Liver (tissue), 3 donors: Measurements from ENCODE around the gene ULK2.

Experiments used
- ATF3 ChIP-seq: IDR thresholded peaks from 2 replicates; pipeline ENCODE4 v1.6.1; 2016; ENCODE audit warnings: antibody characterized with exemption
- CTCF ChIP-seq: fragments of 150-350 bp; IDR thresholded peaks from 2 replicates; pipeline ENCODE4 v1.5.1; 2017; ENCODE audit warnings: improper control_type of control experiment, low read depth, low read length; ENCODE audit not compliant: missing input control
- FOXA1 ChIP-seq: IDR thresholded peaks from 2 replicates; pipeline ENCODE4 v1.6.1; 2016; ENCODE audit warnings: antibody characterized with exemption
- FOXA2 ChIP-seq: IDR thresholded peaks from 2 replicates; pipeline ENCODE4 v1.6.1; 2016; ENCODE audit warnings: antibody characterized with exemption
- HNF4A ChIP-seq, 2 donors: conservative IDR thresholded peaks; 2 replicates each; pipeline ENCODE4 v1.6.1; 2016; ENCODE audit warnings: antibody characterized with exemption in 2 of 2, mild to moderate bottlenecking in 2 of 2
- JUND ChIP-seq, 2 donors: IDR thresholded peaks; 2 replicates each; pipeline ENCODE4 v1.6.1; 2016; ENCODE audit warnings: antibody characterized with exemption in 2 of 2
- MAX ChIP-seq: IDR thresholded peaks from 2 replicates; pipeline ENCODE4 v1.6.1; 2016; ENCODE audit warnings: antibody characterized with exemption
- RAD21 ChIP-seq, 2 donors: IDR thresholded peaks; 2 replicates each; pipeline ENCODE4 v1.6.1; 2016; ENCODE audit warnings: antibody characterized with exemption in 2 of 2, mild to moderate bottlenecking in 2 of 2
- REST ChIP-seq: IDR thresholded peaks from 2 replicates; pipeline ENCODE4 v1.6.1; 2016; ENCODE audit warnings: antibody characterized with exemption, mild to moderate bottlenecking
- RXRA ChIP-seq, 2 donors: IDR thresholded peaks; 2 replicates each; pipeline ENCODE4 v1.6.1; 2017 to 2018; ENCODE audit warnings: antibody characterized with exemption in 2 of 2, mild to moderate bottlenecking in 1 of 2
- SP1 ChIP-seq: IDR thresholded peaks from 2 replicates; pipeline ENCODE4 v1.6.1; 2018; ENCODE audit warnings: antibody characterized with exemption, mild to moderate bottlenecking
- YY1 ChIP-seq: IDR thresholded peaks from 2 replicates; pipeline ENCODE4 v1.6.1; 2016; ENCODE audit warnings: antibody characterized with exemption, mild to moderate bottlenecking
- ZBTB33 ChIP-seq: IDR thresholded peaks from 2 replicates; pipeline ENCODE4 v1.6.1; 2016; ENCODE audit warnings: antibody characterized with exemption
- donor health status: healthy.
- donor health status: healthy.

- TF ChIP-seq CTCF (no peak), ATF3 (no peak), MAX (no peak), ZBTB33 (no peak), RXRA (IDR thresholded peaks at IDR 0.05) (no peak), REST (no peak), FOXA1 (no peak), YY1 (no peak), RAD21 (IDR thresholded peaks at IDR 0.05) (no peak), HNF4A (conservative IDR thresholded peaks at IDR 0.05) (no peak), FOXA2 (no peak), JUND (IDR thresholded peaks at IDR 0.05) (no peak), SP1 (no peak)
Measured at GRCh38 chr17:19773534-19773933, 94.2 kb downstream of the ULK2 start.
